A549 (cell line): ENCODE data around the gene TKFC. TPM values are rescaled to one million over a fixed set of nuclear protein-coding genes. Genes with fewer than 3 reads are reported as not detected.

Experiments used
- ATAC-seq, 2 experiments: fragments of 200-7000 bp in 1 of 2; fragments of >200 bp in 1 of 2; cut with Nextera tagmentation in 1 of 2; cut with Tn5 transposase in 1 of 2; 3 replicates each; pipeline versions ENCODE4 v1.8.0 to v1.9.1; 2018 to 2020; ENCODE audit warnings: mild to moderate bottlenecking in 1 of 2, moderate library complexity in 1 of 2
- CTCF ChIA-PET: fragments of 300-600 bp; sonication (Branson Sonifier 250); formaldehyde crosslinking; extraction: SDS; loops from one replicate; lab custom pipeline; 2021; ENCODE audit warnings: antibody characterized with exemption, inconsistent platforms; lab: Yijun Ruan, JAX
- POLR2A ChIA-PET: fragments of 350-600 bp; formaldehyde crosslinking; extraction: SDS; loops from one replicate; lab custom pipeline; 2021; ENCODE audit warnings: antibody characterized with exemption, inconsistent platforms; lab: Yijun Ruan, JAX
- DNase-seq, 2 experiments: peaks; one replicate each; pipeline versions ENCODE4 v3.0.0 to v3.0.0-alpha.2; 2011 to 2016; ENCODE audit warnings: low read depth in 1 of 2, low spot score in 1 of 2
- FAIRE-seq: peaks from 2 replicates; lab custom pipeline; 2011; peaks lifted over from hg19 to GRCh38; lab: Jason Lieb, UNC
- H3K27ac ChIP-seq, 2 experiments: fragments of >200 bp; sonication (Bioruptor Twin); formaldehyde crosslinking; 3 replicates each; pipeline ENCODE4 v1.5.1; 2016 to 2017
- H3K4me1 ChIP-seq: fragments of >200 bp; sonication (Bioruptor Twin); formaldehyde crosslinking; 3 replicates; pipeline ENCODE4 v1.6.1; 2016
- H3K4me2 ChIP-seq: fragments of >200 bp; sonication (Bioruptor Twin); formaldehyde crosslinking; 3 replicates; pipeline ENCODE4 v1.6.1; 2016
- H3K4me3 ChIP-seq: fragments of >200 bp; sonication (Bioruptor Twin); formaldehyde crosslinking; 3 replicates; pipeline ENCODE4 v1.5.1; 2016
- H3K9me3 ChIP-seq: fragments of >200 bp; sonication (Bioruptor Twin); formaldehyde crosslinking; 3 replicates; pipeline ENCODE4 v1.6.1; 2016
- ATOH8 ChIP-seq: fragments of 250-450 bp; sonication (Bioruptor Pico); IDR thresholded peaks from 2 replicates; pipeline ENCODE4 v1.5.0; 2020; ENCODE audit warnings: low read depth, mild to moderate bottlenecking, moderate library complexity
- BCL3 ChIP-seq: fragments of >200 bp; sonication (Bioruptor Twin); formaldehyde crosslinking; IDR thresholded peaks from 3 replicates; pipeline ENCODE4 v1.6.1; 2016
- CBX2 ChIP-seq: fragments of 200-600 bp; sonication (generic); IDR thresholded peaks from 2 replicates; pipeline ENCODE4 v1.6.1; 2016; ENCODE audit warnings: low read depth, mild to moderate bottlenecking, borderline replicate concordance
- CHD2 ChIP-seq: fragments of 150-350 bp; IDR thresholded peaks from 2 replicates; pipeline ENCODE4 v1.6.1; 2014; ENCODE audit warnings: low read length; ENCODE audit not compliant: partially characterized antibody
- E2F6 ChIP-seq: IDR thresholded peaks from 2 replicates; pipeline ENCODE4 v1.6.1; 2012; ENCODE audit warnings: low read depth, borderline replicate concordance
- EHF ChIP-seq: fragments of 250-450 bp; sonication (Bioruptor Pico); IDR thresholded peaks from 2 replicates; pipeline ENCODE4 v1.5.0; 2020; ENCODE audit warnings: mild to moderate bottlenecking
- EHMT2 ChIP-seq: fragments of 200-600 bp; sonication (generic); IDR thresholded peaks from 2 replicates; pipeline ENCODE4 v1.6.1; 2016; ENCODE audit warnings: antibody characterized with exemption, low read depth, mild to moderate bottlenecking, moderate library complexity
- ELK1 ChIP-seq: fragments of 150-350 bp; IDR thresholded peaks from 2 replicates; pipeline ENCODE4 v1.6.1; 2014; ENCODE audit warnings: low read depth, mild to moderate bottlenecking, low read length
- FOSL2 ChIP-seq, 2 experiments: fragments of 450-650 bp in 1 of 2; fragments of >200 bp in 1 of 2; sonication (Bioruptor Twin) in 1 of 2; formaldehyde crosslinking; IDR thresholded peaks; 2 replicates each; pipeline versions ENCODE4 v1.5.0 to v1.6.1; 2016 to 2020; ENCODE audit warnings: mild to moderate bottlenecking in 1 of 2, moderate library complexity in 1 of 2
- HDAC2 ChIP-seq: fragments of 200-600 bp; sonication (generic); IDR thresholded peaks from 2 replicates; pipeline ENCODE4 v1.6.1; 2016
- HEYL ChIP-seq: fragments of 250-450 bp; sonication (Bioruptor Pico); IDR thresholded peaks from 2 replicates; pipeline ENCODE4 v1.8.0; 2021; ENCODE audit warnings: mild to moderate bottlenecking, moderate library complexity
- HOXB5 ChIP-seq: fragments of 250-450 bp; sonication (Bioruptor Pico); IDR thresholded peaks from 2 replicates; pipeline ENCODE4 v1.5.0; 2020; ENCODE audit warnings: mild to moderate bottlenecking, moderate library complexity
- JUN ChIP-seq, 2 experiments: fragments of >200 bp; sonication (Bioruptor Twin); formaldehyde crosslinking; IDR thresholded peaks; 2 replicates in 1 of 2; 3 replicates in 1 of 2; pipeline ENCODE4 v1.6.1; 2016 to 2017
- MAFK ChIP-seq: fragments of 450-650 bp; IDR thresholded peaks from 2 replicates; pipeline ENCODE4 v1.6.1; 2014; ENCODE audit not compliant: partially characterized antibody
- NR3C1 ChIP-seq: fragments of >200 bp; sonication (Bioruptor Twin); formaldehyde crosslinking; IDR thresholded peaks from 3 replicates; pipeline ENCODE4 v1.6.1; 2017
- PHF8 ChIP-seq: fragments of 200-600 bp; sonication (generic); IDR thresholded peaks from 2 replicates; pipeline ENCODE4 v1.6.1; 2016; ENCODE audit warnings: low read depth, mild to moderate bottlenecking, antibody characterized with exemption, moderate library complexity, borderline replicate concordance
- POLR2AphosphoS2 ChIP-seq: conservative IDR thresholded peaks from 2 replicates; pipeline ENCODE4 v1.6.1; 2012; ENCODE audit warnings: low read length, improper control_type of control experiment, inconsistent platforms
- RAD21 ChIP-seq, 2 experiments: fragments of >200 bp in 1 of 2; sonication (Bioruptor Twin) in 1 of 2; formaldehyde crosslinking in 1 of 2; IDR thresholded peaks in 1 of 2; conservative IDR thresholded peaks in 1 of 2; 2 replicates in 1 of 2; 3 replicates in 1 of 2; pipeline ENCODE4 v1.6.1; 2012 to 2018; ENCODE audit warnings: inconsistent platforms in 1 of 2
- RARB ChIP-seq: fragments of 250-450 bp; sonication (Bioruptor Pico); IDR thresholded peaks from 2 replicates; pipeline ENCODE4 v1.8.0; 2021; ENCODE audit warnings: mild to moderate bottlenecking, moderate library complexity
- RCOR1 ChIP-seq: fragments of 150-350 bp; IDR thresholded peaks from 2 replicates; pipeline ENCODE4 v1.6.1; 2014; ENCODE audit warnings: antibody characterized with exemption, low read length, low read depth
- USF2 ChIP-seq: fragments of 450-650 bp; IDR thresholded peaks from 2 replicates; pipeline ENCODE4 v1.6.1; 2014; ENCODE audit warnings: antibody characterized with exemption
- ZNF302 ChIP-seq: fragments of 250-450 bp; sonication (Bioruptor Pico); IDR thresholded peaks from 2 replicates; pipeline ENCODE4 v1.9.0; 2021; ENCODE audit warnings: inconsistent platforms, mild to moderate bottlenecking, moderate library complexity
- WGBS: methylation state at CpG from one replicate; pipeline ENCODE4 v1.1.6; 2017; ENCODE audit errors: missing lambda C conversion rate; 5-methylcytosine and 5-hydroxymethylcytosine counted together
- polyA plus RNA-seq, 4 experiments: library from polyadenylated mRNA; depleted of rRNA in 3 of 4; stranded (reverse); fragments of >200 nt; fragmentation: RNase III in 1 of 4; extraction: RNeasy Plus Mini Kit Qiagen cat#74134 plus additional on column Dnase treatment in 1 of 4; gene quantifications; 2 replicates in 3 of 4; 3 replicates in 1 of 4; pipeline ENCODE4 v1.2.3, GENCODE V29; 2011 to 2017

The TKFC gene
- polyA plus RNA-seq, 2 of the 4 experiments (the other 2 are of a cell fraction), result 46.5 to 48.7 TPM

- WGBS, result 77% methylated on average over 8 of the region's 14 CpGs
- no peak; a peak in 1 of 6 replicates for ATAC-seq
- Histone ChIP-seq H3K4me3 (no peak overlapping the region), H3K4me1 (no peaks in the 10 kb centered on the region), H3K27ac (no peak overlapping the region), H3K9me3 (no peaks in the 10 kb centered on the region), H3K4me2 (no peak overlapping the region)
- no peak for FAIRE-seq
- no peak for DNase-seq
- TF ChIP-seq POLR2AphosphoS2, result no peak
- TF ChIP-seq HOXB5 (CRISPR knock-in tag), result no peak
- no peak for TF ChIP-seq E2F6
- no peak for TF ChIP-seq RCOR1
- no peak for TF ChIP-seq USF2
- TF ChIP-seq EHMT2, result no peak
- no peak for TF ChIP-seq JUN (IDR thresholded peaks at IDR 0.05)
- no peak for TF ChIP-seq CBX2
- ChIA-PET CTCF (interaction anchor here (0.6 to 33.1 kb wide), 4 partner anchors 8 to 88 kb away, joined by 3 to 521 read pairs (median 186); partner anchors contain the start of genes DDB1, TKFC and TMEM216), POLR2A (interaction anchor here (1.1 to 4.8 kb wide), 2 partner anchors 16 to 32 kb away, joined by 3 to 22 read pairs; partner anchors contain the start of genes CYB561A3 and TMEM138)
Measured at GRCh38 chr11:61345954-61346843, 13.2 kb downstream of the TKFC start.

- H3K9me3 ChIP-seq, result no peaks in the 10 kb centered on the region
- no peak overlapping the region for H3K27ac ChIP-seq
- no peak for DNase-seq
- ChIA-PET POLR2A (interaction anchor here (4.8 kb wide), 1 partner anchor 14 kb away, joined by 22 read pairs; the partner anchor contains the start of genes CYB561A3 and TMEM138), CTCF (interaction anchor here (2.3 to 33.1 kb wide), 4 partner anchors 10 to 38 kb away, joined by 7 to 521 read pairs (median 192); partner anchors contain the start of genes CYB561A3, DDB1, TKFC and TMEM138)
- no peak for ATAC-seq
- no peak overlapping the region for H3K4me2 ChIP-seq
- 91% methylated on average over 11 of the region's 11 CpGs for WGBS
- H3K4me3 ChIP-seq, result no peak overlapping the region
- H3K4me1 ChIP-seq, result no peaks in the 10 kb centered on the region
- no peak for FAIRE-seq
- TF ChIP-seq MAFK, result no peak
- TF ChIP-seq HOXB5 (CRISPR knock-in tag), result no peak
- TF ChIP-seq ATOH8 (CRISPR knock-in tag), result no peak
- TF ChIP-seq HEYL, result no peak
- TF ChIP-seq NR3C1, result no peak
- TF ChIP-seq EHF (CRISPR knock-in tag), result no peak
- no peak for TF ChIP-seq RCOR1
- no peak for TF ChIP-seq POLR2AphosphoS2
- no peak for TF ChIP-seq HDAC2
- TF ChIP-seq ZNF302 (CRISPR knock-in tag), result no peak
- no peak for TF ChIP-seq FOSL2 (IDR thresholded peaks at IDR 0.05)
- no peak for TF ChIP-seq FOSL2 (CRISPR knock-in tag; IDR thresholded peaks at IDR 0.05)
- no peak for TF ChIP-seq ELK1
- TF ChIP-seq RAD21 (conservative IDR thresholded peaks at IDR 0.05 in 1 of 2, IDR thresholded peaks at IDR 0.05 in 1 of 2), result no peak
- TF ChIP-seq RARB (CRISPR knock-in tag), result no peak
- no peak for TF ChIP-seq BCL3
- TF ChIP-seq CHD2, result no peak
- TF ChIP-seq PHF8, result no peak
- TF ChIP-seq, all 56 proteins: peak for 0
Measured at GRCh38 chr11:61347916-61348461, 15.0 kb downstream of the TKFC start.
